Hematopoietic multipotent progenitor cell treated with erythropoietin and hydrocortisone succinate and interleukin-3 and kit ligand, for 15 days (in vitro differentiated cells): ENCODE results near the gene SPAM1.
"Not testable (repeated sequence)": the region's sequence is repeated elsewhere in the genome, so short reads cannot be mapped to it uniquely, and the experiment has no call there.

Source experiments
- DNase-seq: peaks from one replicate; pipeline ENCODE4 v3.0.0-alpha.2; 2015; ENCODE audit warnings: low spot score

The SPAM1 gene

DNA sequence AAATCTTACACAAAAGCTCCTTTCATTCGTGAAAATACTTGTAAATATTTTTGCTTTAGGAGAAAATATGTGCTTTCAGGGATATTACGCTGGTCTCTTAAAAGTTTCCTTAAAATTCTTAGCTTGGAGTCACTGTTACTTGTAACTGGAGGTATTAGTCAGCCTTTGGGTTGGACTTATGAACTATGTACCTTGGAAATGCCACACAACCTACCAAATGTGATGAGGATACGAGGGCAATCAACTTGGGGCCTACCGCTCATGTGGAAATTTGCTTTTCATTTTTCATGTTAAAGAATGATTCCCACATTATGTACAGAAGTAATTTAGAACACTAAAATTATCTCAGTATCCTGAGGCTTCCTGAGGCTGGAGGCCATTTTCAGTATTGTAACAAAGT, 23.1 kb downstream of the SPAM1 start:
- no peak for DNase-seq

DNA sequence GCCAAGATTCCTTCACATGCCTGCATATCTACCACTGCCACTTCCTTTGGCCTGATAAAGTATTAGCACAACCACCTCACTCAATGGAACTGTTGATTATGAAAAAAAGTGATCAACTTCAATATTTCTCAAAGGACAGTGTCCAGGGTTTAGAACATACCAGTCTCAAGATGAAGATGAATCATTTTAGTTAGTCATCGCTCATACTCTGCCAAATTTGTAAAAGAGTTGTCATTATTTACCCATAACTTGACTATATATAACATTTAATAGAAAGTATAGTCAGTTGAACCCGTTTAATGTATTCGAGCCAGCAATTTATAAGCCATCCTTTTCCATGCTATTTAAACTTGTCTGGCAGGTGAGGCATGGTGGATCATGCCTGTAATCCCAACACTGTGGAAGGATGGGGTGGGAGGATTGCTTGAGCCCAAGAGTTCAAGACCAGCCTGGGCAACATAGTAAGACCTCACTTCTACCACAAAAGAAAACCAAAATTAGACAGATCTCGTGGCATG, 33.2 kb downstream of the SPAM1 start:
- no peak for DNase-seq

DNA sequence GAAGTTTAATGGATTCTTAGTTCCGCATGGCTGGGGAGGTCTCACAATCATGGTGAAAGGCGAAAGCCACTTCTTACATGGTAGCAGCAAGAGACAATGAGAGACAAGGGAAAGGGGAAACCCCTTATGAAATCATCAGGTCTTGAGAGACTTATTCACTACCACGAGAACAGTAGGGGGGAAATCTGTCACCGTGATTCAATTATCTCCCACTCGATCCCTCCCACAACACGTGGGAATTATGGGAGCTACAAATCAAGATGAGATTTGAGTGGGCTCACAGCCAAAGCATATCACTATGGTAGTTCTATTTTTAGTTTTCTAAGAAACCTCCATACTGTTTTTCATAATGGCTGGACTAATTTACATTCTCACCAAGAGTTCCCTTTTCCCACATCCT, 36.7 kb downstream of the SPAM1 start:
- DNase-seq = no peak

DNA sequence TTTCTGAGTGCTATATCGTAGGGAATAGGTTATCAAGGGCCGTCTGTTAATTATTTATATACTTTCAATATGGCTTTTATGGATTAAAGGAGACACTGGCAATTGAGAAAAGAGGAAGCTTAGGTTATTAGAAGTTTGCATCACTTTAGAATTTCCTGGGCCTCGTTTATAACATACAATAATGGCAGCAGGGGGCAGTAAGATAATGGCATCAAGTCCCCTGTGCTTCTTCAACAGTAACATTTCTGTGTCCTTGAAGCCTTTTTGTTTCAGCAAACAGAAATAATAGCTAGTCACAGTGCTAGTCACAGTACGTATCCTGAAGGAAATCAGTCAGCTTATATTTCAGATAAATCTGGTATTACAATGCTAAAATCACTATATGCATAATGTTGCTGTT, 41.9 kb downstream of the SPAM1 start:
- DNase-seq = no peak

DNA sequence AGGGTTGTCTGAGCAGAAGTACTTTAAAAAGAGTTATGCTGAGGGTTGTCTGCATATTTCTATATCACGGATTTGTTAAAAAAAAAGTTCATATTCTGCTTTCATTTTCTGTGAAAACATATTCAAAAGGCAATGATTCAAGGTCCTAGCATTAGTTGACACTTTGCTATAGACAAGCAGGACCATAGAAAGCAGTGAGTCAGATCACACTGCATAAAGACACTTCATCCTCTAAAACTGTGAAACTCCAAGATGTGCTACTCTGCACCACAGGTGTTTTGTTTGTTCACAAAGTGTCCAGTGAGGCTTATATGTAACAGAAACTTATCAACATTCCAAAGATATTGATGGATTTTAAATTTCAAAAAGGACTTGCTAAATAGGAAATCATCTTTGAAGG, 47.0 kb downstream of the SPAM1 start:
- no peak for DNase-seq

DNA sequence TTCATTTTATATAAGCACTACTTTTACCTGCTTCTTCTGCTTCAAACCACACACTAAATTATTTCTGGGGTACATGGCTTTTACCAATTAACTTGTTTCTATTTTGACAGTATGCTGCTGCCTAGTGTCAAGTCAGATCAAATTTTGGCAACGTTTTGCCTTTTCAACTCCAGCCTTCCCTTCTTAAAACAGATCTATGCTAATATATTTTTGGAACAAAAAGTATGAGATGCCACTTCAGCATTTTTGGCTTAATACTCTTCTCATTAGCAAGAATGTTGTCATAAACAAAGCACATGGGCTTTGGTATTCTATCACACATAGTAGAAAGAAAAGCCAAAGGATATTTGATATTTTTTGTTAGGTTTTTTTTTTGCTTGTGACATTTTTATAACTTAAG, 47.8 kb downstream of the SPAM1 start:
- DNase-seq = no peak

DNA sequence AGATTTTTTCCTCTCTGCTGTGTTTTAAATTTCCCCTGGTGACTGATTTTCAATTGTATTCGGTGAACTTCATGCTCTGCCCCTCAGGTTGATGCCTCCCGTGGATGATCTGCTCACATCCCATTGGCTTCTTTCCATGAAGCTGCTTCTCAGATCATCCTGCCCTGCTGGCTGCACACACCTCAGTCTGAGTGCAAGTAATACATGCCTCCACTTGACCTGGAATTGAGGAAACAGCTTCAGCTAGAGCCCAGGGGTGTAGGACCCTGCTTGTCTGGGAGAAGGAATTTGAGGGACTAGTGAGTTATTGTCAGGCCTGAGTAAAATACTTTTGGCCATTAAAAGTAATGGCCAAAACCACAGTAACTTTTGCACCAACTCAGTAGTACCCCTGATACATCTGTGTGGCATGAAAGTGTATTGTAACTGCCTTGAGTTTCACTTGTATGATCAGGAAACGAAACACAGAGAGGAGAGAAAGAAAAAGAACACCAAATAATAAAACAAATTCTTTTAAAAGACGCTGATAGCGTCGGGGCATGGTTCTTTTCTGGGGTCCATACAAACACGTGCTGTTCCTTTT, 49.4 kb downstream of the SPAM1 start:
- no peak for DNase-seq

DNA sequence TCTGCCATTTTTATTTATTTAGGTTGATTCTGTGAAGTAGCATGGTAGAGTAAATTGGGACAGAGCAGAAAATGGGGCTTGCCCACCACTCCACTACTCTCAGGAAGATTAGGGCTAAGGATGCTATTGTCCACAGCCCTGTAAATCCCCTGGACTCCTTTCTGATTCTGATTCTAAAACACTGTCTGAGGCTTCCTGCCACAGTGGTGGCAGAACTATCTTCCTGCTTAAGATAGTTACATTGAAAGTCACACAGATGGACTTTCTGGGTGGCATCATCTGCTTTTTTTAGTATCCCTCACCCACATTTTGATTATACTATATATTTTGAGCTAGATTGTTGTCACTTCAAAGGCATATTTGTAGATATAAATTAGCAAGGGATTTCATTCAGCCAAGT, 50.0 kb downstream of the SPAM1 start:
- DNase-seq = no peak

DNA sequence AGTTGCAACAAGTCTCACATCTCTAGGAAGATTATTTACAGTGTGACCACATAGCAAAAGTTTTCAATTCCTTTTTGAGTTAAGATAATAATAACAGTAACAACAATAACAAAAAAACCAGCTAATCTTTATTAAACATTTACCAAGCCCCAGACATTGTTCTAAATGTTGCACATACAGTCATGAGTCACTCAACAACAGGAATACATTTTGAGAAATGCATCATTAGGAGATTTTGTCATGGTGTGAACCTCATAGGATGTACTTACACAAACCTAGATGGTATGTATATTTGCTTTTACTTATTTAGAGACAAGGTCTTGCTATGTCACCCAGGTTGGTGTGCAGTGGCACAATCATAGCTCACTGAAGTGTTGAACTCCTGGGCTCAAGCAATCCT, 52.0 kb downstream of the SPAM1 start:
- DNase-seq = no peak

DNA sequence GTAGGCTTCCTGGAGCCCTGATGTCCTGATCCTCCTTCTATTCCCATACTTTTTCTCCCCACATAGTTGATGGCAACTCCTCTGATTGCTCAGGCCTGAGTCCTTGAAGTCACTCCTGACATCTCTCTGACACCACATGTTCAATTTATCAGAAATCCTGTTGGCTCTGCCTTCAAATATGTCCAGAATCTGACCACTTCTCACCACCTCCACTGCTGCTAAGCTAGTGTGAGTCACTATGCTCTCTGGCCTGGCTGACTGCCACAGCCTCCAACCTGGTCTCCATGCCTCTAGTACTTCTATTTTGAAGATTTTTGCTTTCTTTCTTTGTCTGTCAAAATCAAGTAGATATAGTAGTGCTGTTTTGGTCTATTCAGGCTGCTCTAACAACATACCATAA, 54.8 kb downstream of the SPAM1 start:
- no peak for DNase-seq

DNA sequence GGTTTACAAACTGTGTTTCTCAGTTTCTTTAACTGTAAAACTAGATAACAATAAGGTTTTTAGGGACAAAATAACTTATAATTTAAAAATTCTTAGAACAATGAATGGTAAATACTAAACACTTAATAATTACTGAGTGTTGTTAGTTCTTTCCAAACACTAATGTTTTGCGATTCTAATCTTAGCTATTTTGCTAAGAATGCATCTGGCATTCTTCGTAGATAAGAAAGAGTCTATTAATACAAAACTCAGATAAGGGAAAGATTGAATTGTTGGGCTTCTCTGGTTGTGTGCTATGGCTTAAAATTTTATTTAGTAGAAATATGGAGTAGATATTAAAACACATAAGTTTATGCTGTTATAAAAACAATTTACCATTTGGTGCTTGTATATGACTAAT, 62.4 kb downstream of the SPAM1 start:
- DNase-seq = no peak

DNA sequence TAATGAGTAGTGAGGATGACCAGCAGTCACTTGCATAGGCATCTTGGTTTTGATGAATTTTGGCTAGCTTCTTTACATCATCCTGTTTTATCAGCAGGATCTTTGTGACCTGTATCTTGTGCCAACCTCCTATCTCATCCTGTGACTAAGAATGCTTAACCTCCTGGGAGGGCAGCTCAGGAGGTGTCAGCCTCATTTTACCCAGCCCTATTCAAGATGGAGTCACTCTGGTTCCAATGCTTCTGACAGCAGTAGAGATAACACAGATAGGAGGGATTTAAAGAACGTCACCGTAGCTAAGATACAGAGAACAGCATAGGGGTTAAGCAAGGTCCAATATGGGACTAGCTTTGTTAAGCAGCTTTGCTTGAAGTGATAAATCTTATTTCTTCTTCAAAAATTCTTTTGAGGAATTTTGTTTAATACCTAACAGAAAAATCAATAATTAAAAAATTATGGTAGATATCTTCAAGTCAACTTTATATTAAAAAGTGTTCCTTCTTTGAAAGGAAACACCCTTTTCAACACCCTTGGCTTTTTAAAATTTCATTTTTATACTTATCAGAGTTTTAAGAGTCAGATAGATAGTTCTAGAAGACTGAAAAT, 68.0 kb downstream of the SPAM1 start:
- DNase-seq = no peak

DNA sequence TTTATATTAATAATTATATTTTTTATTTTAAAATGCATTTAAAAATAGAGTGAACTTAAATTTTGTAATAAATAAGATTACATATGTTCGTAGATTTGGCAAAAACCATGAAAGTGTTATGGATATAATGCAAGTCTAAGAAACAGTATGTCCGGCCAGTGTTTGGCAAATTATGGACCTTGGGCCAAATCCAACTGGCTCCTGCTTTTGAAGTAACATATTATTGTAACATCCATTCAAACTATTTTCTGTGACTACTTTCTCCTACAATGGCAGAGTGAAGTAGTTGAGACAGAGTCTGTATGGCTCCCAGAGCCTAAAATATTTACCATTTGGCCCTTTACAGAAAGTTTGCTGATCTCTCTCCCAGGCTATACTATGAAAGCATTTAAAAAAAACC, 69.0 kb downstream of the SPAM1 start:
- DNase-seq = no peak

DNA sequence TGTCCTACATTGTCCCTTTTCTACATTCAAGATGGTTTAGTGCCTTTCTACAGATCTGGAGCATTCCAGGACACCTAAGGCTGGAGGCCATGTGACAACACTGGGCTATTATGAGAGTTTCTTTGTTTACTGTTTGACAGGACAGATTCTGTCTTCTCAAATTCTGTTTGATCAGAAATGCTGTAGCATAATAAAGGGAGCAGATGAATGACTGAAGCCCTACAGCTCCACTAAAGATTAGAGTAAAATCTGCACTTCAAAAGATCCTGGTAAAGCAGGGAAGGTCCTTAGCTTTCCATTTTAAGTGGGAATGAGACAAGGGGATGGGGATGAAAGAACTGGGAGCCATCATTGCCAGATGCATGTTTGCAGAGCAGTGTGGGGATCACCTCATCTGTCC, 69.4 kb downstream of the SPAM1 start:
- no peak for DNase-seq

DNA sequence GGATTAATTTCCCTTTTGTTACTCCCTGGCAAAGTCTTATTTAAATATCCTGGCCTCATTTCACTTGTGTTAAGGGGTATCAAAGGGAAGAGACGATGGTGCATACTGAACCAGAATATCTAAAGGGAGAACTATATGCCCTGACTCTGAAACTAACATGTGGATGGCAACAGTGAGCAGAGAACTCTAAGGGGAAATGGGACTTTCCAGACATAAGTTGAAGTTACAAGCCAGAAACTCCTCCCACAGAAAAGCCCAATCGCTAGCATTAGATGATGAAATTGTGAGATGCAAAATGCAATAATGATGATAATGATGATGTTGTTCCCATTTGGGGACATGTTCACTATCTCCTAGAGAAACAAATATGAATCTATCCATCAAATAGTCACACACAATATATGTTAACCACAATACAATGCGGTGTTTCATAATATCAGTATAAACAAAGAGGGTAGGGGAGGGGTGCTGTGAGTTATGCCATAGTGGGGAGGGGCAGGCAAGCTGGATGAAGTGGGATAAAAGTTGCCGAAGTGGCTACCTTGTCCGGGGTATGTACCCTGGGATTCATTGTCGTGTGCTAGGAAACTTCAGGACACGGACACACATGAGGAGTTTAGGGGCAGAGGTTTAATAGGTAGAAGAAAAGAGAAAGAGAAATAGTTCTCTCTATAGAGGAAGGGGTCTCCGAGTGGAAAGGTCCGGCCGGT, 70.7 kb downstream of the SPAM1 start:
- DNase-seq = no peak

DNA sequence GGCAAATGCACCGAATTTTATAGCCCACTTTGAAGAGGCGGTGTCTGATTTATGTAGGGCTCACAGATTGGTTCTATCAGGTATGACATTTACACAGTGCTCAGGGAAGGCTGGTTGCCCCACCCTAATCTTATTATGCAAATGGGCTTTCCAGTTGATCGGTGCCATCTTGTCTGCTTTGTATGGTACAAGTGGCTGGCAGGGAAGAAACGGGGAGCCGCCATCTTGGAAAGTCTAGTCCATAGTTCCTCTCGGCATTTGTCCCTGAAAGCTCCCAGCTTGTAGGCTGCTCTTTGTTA, 71.2 kb downstream of the SPAM1 start:
- DNase-seq = no peak

DNA sequence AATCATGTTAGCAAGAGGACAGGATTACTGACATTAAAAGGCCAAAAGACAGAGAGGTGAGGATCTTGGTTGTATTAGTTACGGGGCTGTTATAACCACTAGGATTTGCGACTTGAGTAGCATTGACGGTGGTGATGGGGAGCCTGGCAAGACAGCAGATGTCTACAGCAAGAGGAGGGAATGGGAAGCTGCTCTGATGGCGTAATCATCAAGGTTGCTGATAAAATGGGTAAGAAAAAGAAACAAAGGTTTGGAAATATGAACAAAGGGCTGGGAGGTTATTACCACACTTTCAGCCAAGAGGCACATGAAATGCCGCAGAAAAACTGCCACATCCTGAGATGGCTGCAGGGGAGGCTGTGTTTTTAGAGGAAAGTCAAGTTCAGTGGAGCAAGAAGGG, 73.9 kb downstream of the SPAM1 start:
- DNase-seq = no peak

DNA sequence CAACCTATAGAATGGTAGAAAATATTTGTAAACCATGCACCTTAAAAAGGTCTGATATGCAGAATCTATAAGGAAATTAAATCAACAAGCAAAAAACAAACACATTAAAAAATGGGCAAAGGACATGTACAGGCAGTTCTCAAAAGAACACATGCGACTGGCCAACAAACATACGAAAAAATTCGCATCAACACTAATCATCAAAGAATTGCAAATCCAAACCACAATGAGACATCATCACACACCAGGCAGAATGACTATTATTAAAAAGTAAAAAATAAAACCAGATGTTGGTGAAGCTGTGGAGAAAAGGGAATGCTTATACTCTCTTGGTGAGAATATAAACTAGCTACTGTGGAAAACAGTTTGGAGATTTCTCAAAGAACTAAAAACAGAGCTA, 74.7 kb downstream of the SPAM1 start:
- DNase-seq = no peak

DNA sequence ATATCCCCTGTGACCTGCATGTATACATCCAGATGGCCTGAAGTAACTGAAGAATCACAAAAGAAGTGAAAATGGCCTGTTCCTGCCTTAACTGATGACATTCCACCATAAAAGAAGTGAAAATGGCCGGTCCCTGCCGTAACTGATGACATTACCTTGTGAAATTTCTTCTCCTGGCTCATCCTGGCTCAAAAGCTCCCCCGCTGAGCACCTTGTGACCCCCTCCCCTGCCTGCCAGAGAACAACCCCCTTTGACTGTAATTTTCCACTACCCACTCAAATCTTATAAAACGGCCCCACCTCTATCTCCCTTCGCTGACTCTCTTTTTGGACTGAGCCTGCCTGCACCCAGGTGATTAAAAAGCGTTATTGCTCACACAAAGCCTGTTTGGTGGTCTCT, 83.3 kb downstream of the SPAM1 start:
- DNase-seq = not testable (repeated sequence)

DNA sequence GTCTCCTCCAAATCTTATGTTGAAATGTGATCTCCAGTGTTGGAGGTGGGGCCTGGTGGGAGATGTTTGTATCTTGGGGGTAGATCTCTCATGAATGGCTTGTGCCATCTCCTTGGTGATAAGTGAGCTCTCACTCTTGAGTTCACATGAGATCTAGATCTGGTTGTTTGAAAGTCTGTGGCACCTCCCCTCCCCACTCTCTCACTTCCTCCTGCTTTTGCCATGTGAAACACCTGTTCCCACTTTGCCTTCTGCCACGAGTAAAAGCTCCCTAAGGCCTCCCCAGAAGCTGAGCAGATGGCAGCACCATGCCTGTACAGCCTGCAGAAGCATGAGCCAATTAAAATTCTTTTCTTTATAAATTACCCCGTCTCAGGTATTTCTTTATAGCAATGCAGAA, 84.3 kb downstream of the SPAM1 start:
- no peak for DNase-seq
